K562 (cell line): ENCODE data around the gene PPT1. TPM values are rescaled to one million over a fixed set of nuclear protein-coding genes. Genes with fewer than 3 reads are reported as not detected.

Experiments
- ATF6 ChIP-seq: sonication (generic); formaldehyde crosslinking; IDR thresholded peaks from 2 replicates; pipeline ENCODE4 v1.4.0; 2020; ENCODE audit warnings: mild to moderate bottlenecking, missing genetic modification reagents
- C11orf30 ChIP-seq: fragments of 450-650 bp; IDR thresholded peaks from 2 replicates; pipeline ENCODE4 v1.6.1; 2016; ENCODE audit warnings: low read depth, mild to moderate bottlenecking
- CHD4 ChIP-seq: fragments of 200-600 bp; sonication (generic); IDR thresholded peaks from 3 replicates; pipeline ENCODE4 v1.6.1; 2012; ENCODE audit warnings: low read depth, mild to moderate bottlenecking, mixed read lengths, low read length, inconsistent platforms; ENCODE audit not compliant: insufficient read depth, insufficient replicate concordance, poor library complexity, severe bottlenecking
- DDX20 ChIP-seq: fragments of 450-650 bp; IDR thresholded peaks from 2 replicates; pipeline ENCODE4 v1.6.1; 2016; ENCODE audit warnings: missing genetic modification characterization, low read depth, mild to moderate bottlenecking, missing compliant biosample characterization, moderate library complexity
- DPF2 ChIP-seq: fragments of 450-650 bp; IDR thresholded peaks from 2 replicates; pipeline ENCODE4 v1.6.1; 2016
- EP400 ChIP-seq: fragments of 450-650 bp; IDR thresholded peaks from 2 replicates; pipeline ENCODE4 v1.6.1; 2017; ENCODE audit warnings: antibody characterized with exemption, mild to moderate bottlenecking, moderate library complexity
- FOS ChIP-seq: IDR thresholded peaks from 3 replicates; pipeline ENCODE4 v1.6.1; 2011; ENCODE audit not compliant: insufficient read length; ENCODE audit errors: extremely low read depth
- FOSL1 ChIP-seq: fragments of 200-800 bp; sonication (Bioruptor generic); conservative IDR thresholded peaks from 2 replicates; pipeline ENCODE4 v1.6.1; 2016; ENCODE audit warnings: missing genetic modification characterization, missing compliant biosample characterization
- FOXJ3 ChIP-seq: sonication (generic); formaldehyde crosslinking; IDR thresholded peaks from 2 replicates; pipeline ENCODE4 v1.4.0; 2020; ENCODE audit warnings: mild to moderate bottlenecking, missing genetic modification reagents
- HMBOX1 ChIP-seq: sonication (generic); IDR thresholded peaks from 2 replicates; pipeline ENCODE4 v1.6.1; 2016
- MAFF ChIP-seq: IDR thresholded peaks from 2 replicates; pipeline ENCODE4 v1.6.1; 2012; ENCODE audit warnings: low read length, improper control_type of control experiment
- PCBP1 ChIP-seq: fragments of 200-400 bp; formaldehyde crosslinking; IDR thresholded peaks from 2 replicates; pipeline ENCODE4 v1.6.1; 2018; ENCODE audit warnings: mild to moderate bottlenecking, low read depth, low read length; ENCODE audit not compliant: poor library complexity, severe bottlenecking
- PHTF2 ChIP-seq: fragments of 250-450 bp; sonication (Bioruptor Pico); IDR thresholded peaks from 2 replicates; pipeline ENCODE4 v1.5.0; 2021; ENCODE audit warnings: mild to moderate bottlenecking
- PRDM10 ChIP-seq: fragments of 450-650 bp; IDR thresholded peaks from 2 replicates; pipeline ENCODE4 v1.6.1; 2018; ENCODE audit not compliant: partially characterized antibody
- RB1 ChIP-seq: fragments of 450-650 bp; IDR thresholded peaks from 2 replicates; pipeline ENCODE4 v1.6.1; 2017; ENCODE audit warnings: low read depth, mild to moderate bottlenecking
- STAT5A ChIP-seq: IDR thresholded peaks from 2 replicates; pipeline ENCODE4 v1.6.1; 2012; ENCODE audit warnings: low read length, inconsistent platforms, borderline replicate concordance
- TCF7L2 ChIP-seq: fragments of 150-350 bp; IDR thresholded peaks from 2 replicates; pipeline ENCODE4 v1.6.1; 2016; ENCODE audit warnings: low read depth, mild to moderate bottlenecking, low read length, moderate library complexity
- THRAP3 ChIP-seq: fragments of 450-650 bp; IDR thresholded peaks from 2 replicates; pipeline ENCODE4 v1.6.1; 2016; ENCODE audit warnings: mild to moderate bottlenecking, inconsistent platforms, borderline replicate concordance
- WHSC1 ChIP-seq: IDR thresholded peaks from one replicate; pipeline ENCODE4 v1.6.1; 2012; ENCODE audit warnings: low read length, control low read depth, inconsistent platforms
- ZNF224 ChIP-seq: sonication (generic); formaldehyde crosslinking; IDR thresholded peaks from 2 replicates; pipeline ENCODE4 v1.8.0; 2022; ENCODE audit warnings: mild to moderate bottlenecking, missing genetic modification reagents
- ZNF449 ChIP-seq: fragments of 250-450 bp; sonication (Bioruptor Pico); IDR thresholded peaks from 2 replicates; pipeline ENCODE4 v1.8.0; 2022; ENCODE audit warnings: moderate library complexity, mild to moderate bottlenecking, inconsistent platforms
- ZNF586 ChIP-seq: fragments of 450-650 bp; formaldehyde crosslinking; conservative IDR thresholded peaks from 2 replicates; pipeline ENCODE4 v1.4.0; 2020; ENCODE audit warnings: mild to moderate bottlenecking, moderate library complexity
- polyA plus RNA-seq, 8 experiments: library from polyadenylated mRNA; depleted of rRNA in 4 of 8; stranded (reverse) in 5 of 8; unstranded in 3 of 8; fragments of >200 nt; fragmentation: Nextera tagmentation in 2 of 8; fragmentation: Illumina TruSeq in 1 of 8; extraction: Ambion mirVana in 2 of 8; extraction: Trizol in 1 of 8; gene quantifications; 2 replicates each; pipeline versions ENCODE4 v1.2.1 to v1.2.3, GENCODE V29; 2011 to 2014; ENCODE audit warnings: inconsistent platforms in 1 of 8, missing spikeins in 1 of 8
- total RNA-seq, 7 experiments: library from RNA; depleted of rRNA in 6 of 7; stranded (reverse); fragments of >200 nt in 6 of 7; fragmentation: Illumina TruSeq in 2 of 7; extraction: Trizol in 2 of 7; gene quantifications; 2 replicates each; pipeline versions ENCODE4 v1.2.1 to v1.2.3, GENCODE V29; 2011 to 2021; ENCODE audit warnings: low replicate concordance in 1 of 7

PPT1 gene
- total and polyA plus RNA-seq, 9 of the 15 experiments (the other 6 are each of a cell fraction or from before 2014, with no cell fraction given) = 72.2 to 285 (median 143) TPM

GRCh38 chr1:40076895-40077312 lies 20.1 kb downstream of the PPT1 start (continued):
- TF ChIP-seq CHD4 = no peak
- no peak for TF ChIP-seq RB1
- 0 out of 2 replicates have a peak, but pooled peaks have one; percentile 12 for TF ChIP-seq EP400
- TF ChIP-seq FOSL1 (tag) = peak; percentile 93
- no peak for TF ChIP-seq PRDM10
- TF ChIP-seq C11orf30 = peak; percentile 33; the same call in 1 of the 2 replicates
- peak; percentile 12 for TF ChIP-seq FOS
- TF ChIP-seq PCBP1 = no peak
- TF ChIP-seq DPF2 = peak; percentile 41; the same call in 1 of the 2 replicates
- TF ChIP-seq FOXJ3 (CRISPR knock-in tag) = no peak
- no peak for TF ChIP-seq ATF6 (CRISPR knock-in tag)
- no peak for TF ChIP-seq MAFF
- no peak for TF ChIP-seq PHTF2 (CRISPR knock-in tag)
- no peak for TF ChIP-seq STAT5A
- TF ChIP-seq HMBOX1 = 0 out of 2 replicates have a peak, but pooled peaks have one; percentile 25
- TF ChIP-seq DDX20 = no peak
- no peak for TF ChIP-seq WHSC1
- TF ChIP-seq TCF7L2 = no peak
- no peak for TF ChIP-seq THRAP3
- no peak for TF ChIP-seq ZNF449
- no peak for TF ChIP-seq ZNF586 (CRISPR knock-in tag)
- no peak for TF ChIP-seq ZNF224 (CRISPR knock-in tag)
